ENCODE data around the gene NOTCH2.
A peak's percentile ranks its signal among the peaks of the same experiment; 100 is the strongest.
"Not testable (repeated sequence)": the region's sequence is repeated elsewhere in the genome, so short reads cannot be mapped to it uniquely, and the experiment has no call there.

NOTCH2 gene

GRCh38 chr1:120069067-120069919 is at the start of gene NOTCH2:
Gene NOTCH2 (minus strand): TSS chr1:120069662. CDS start chr1:120069406, 256 bp downstream.
- peak; percentile 63 for DNase-seq

- DNase-seq = not testable (repeated sequence)
Observed at GRCh38 chr1:120117371-120118177, 48.1 kb upstream of the NOTCH2 start.

GRCh38 chr1:120116094-120116493 is 46.6 kb upstream of the NOTCH2 start:
- not testable (repeated sequence) for DNase-seq

GRCh38 chr1:120113134-120113533 is 43.7 kb upstream of the NOTCH2 start:
- DNase-seq = not testable (repeated sequence)

- not testable (repeated sequence) for DNase-seq
Observed at GRCh38 chr1:120112212-120112611, 42.8 kb upstream of the NOTCH2 start.

GRCh38 chr1:120111771-120112170 is 42.3 kb upstream of the NOTCH2 start:
- not testable (repeated sequence) for DNase-seq

GRCh38 chr1:120111008-120111407 is 41.5 kb upstream of the NOTCH2 start:
- DNase-seq = not testable (repeated sequence)

- not testable (repeated sequence) for DNase-seq
Observed at GRCh38 chr1:120109656-120110055, 40.2 kb upstream of the NOTCH2 start.

GRCh38 chr1:120109180-120109579 is 39.7 kb upstream of the NOTCH2 start:
- DNase-seq = not testable (repeated sequence)

- not testable (repeated sequence) for DNase-seq
Observed at GRCh38 chr1:120105288-120105687, 35.8 kb upstream of the NOTCH2 start.

GRCh38 chr1:120103768-120104167 is 34.3 kb upstream of the NOTCH2 start:
- not testable (repeated sequence) for DNase-seq

- not testable (repeated sequence) for DNase-seq
Observed at GRCh38 chr1:120101593-120101992, 32.1 kb upstream of the NOTCH2 start.

GRCh38 chr1:120100590-120100989 is 31.1 kb upstream of the NOTCH2 start:
- not testable (repeated sequence) for DNase-seq

- not testable (repeated sequence) for DNase-seq
Observed at GRCh38 chr1:120098986-120099759, 29.7 kb upstream of the NOTCH2 start.

GRCh38 chr1:120096981-120097545 is 27.6 kb upstream of the NOTCH2 start:
- DNase-seq = not testable (repeated sequence)

- DNase-seq = not testable (repeated sequence)
Observed at GRCh38 chr1:120093548-120094181, 24.2 kb upstream of the NOTCH2 start.

- not testable (repeated sequence) for DNase-seq
Observed at GRCh38 chr1:120092232-120093218, 23.1 kb upstream of the NOTCH2 start.

GRCh38 chr1:120090830-120091229 is 21.4 kb upstream of the NOTCH2 start:
- not testable (repeated sequence) for DNase-seq

- peak; percentile 13 for DNase-seq
Observed at GRCh38 chr1:120087959-120088358, 18.5 kb upstream of the NOTCH2 start.

GRCh38 chr1:120069920-120070214 is 405 bp upstream of the NOTCH2 start:
- not testable (repeated sequence) for DNase-seq

- peak; percentile 16 for DNase-seq
Observed at GRCh38 chr1:120068683-120069066, 787 bp downstream of the NOTCH2 start.

Measured in activated CD4-positive, alpha-beta T cell treated with anti-CD3 and anti-CD28 coated beads, Interleukin-2, amount 50 U/mL, for 1 hour (primary cell).